K562 (cell line): ENCODE results near the gene B3GAT3. TPM values are rescaled to one million over a fixed set of nuclear protein-coding genes. Genes with fewer than 3 reads are reported as not detected.
A peak's percentile ranks its signal among the peaks of the same experiment; 100 is the strongest.

Source experiments
- ATAC-seq: fragments of 200-7000 bp; cut with Tn5 transposase; 3 replicates; pipeline ENCODE4 v1.9.1; 2020; ENCODE audit warnings: moderate library complexity
- BruUV-seq: library from RNA; stranded (reverse); fragments of 400-500 nt; replicated peaks from 2 replicates; lab custom pipeline; 2021; lab: Mats Ljungman, UMichigan
- CTCF ChIA-PET: fragments of 300-600 bp; formaldehyde crosslinking; extraction: SDS; loops from one replicate; lab custom pipeline; 2021; ENCODE audit warnings: low intra/inter-chr PET ratio; lab: Yijun Ruan, JAX
- POLR2A ChIA-PET: fragments of 300-600, 350-650 bp; sonication (Branson Sonifier 250); formaldehyde crosslinking; extraction: SDS; loops from one replicate; lab custom pipeline; 2021; ENCODE audit warnings: antibody characterized with exemption, inconsistent platforms; lab: Yijun Ruan, JAX
- DNase-seq, 4 experiments: peaks; one replicate each; pipeline versions ENCODE4 v3.0.0 to v3.0.0-alpha.2; 2011 to 2018; ENCODE audit warnings: low spot score in 3 of 4, mixed read lengths in 3 of 4; ENCODE audit errors: extremely low read depth in 1 of 4
- FAIRE-seq: peaks from 2 replicates; lab custom pipeline; 2011; peaks lifted over from hg19 to GRCh38; lab: Jason Lieb, UNC
- H2AFZ ChIP-seq: 2 replicates; pipeline ENCODE4 v1.6.0; 2011; ENCODE audit warnings: low read depth, low read length, control low read depth, inconsistent platforms
- H3K27ac ChIP-seq: fragments of 200-600 bp; 3 replicates; pipeline ENCODE4 v1.8.0; 2011; ENCODE audit warnings: low read depth, mild to moderate bottlenecking, control low read depth, inconsistent platforms, low read length, moderate library complexity, mixed read lengths; ENCODE audit errors: extremely low read depth
- H3K27me3 ChIP-seq, 2 experiments: fragments of 300-600 bp in 1 of 2; 2 replicates in 1 of 2; 3 replicates in 1 of 2; pipeline versions ENCODE4 v1.6.0 to v1.8.0; 2011; ENCODE audit warnings: inconsistent platforms in 2 of 2, low read length in 2 of 2, mild to moderate bottlenecking in 1 of 2, mixed read lengths in 1 of 2, moderate library complexity in 1 of 2; ENCODE audit not compliant: control insufficient read depth in 2 of 2, insufficient read depth in 2 of 2
- H3K36me3 ChIP-seq: fragments of 300-600 bp; 3 replicates; pipeline ENCODE4 v1.8.0; 2011; ENCODE audit warnings: mild to moderate bottlenecking, low read length, inconsistent platforms; ENCODE audit not compliant: control insufficient read depth, insufficient read depth
- H3K4me1 ChIP-seq, 2 experiments: fragments of 200-600 bp in 1 of 2; replicated peaks in 1 of 2; 2 replicates in 1 of 2; 3 replicates in 1 of 2; pipeline versions ENCODE4 v1.5.1 to v1.8.0; 2011; ENCODE audit warnings: inconsistent platforms in 2 of 2, low read length in 2 of 2, mild to moderate bottlenecking in 1 of 2, mixed read lengths in 1 of 2, moderate library complexity in 1 of 2; ENCODE audit not compliant: control insufficient read depth in 2 of 2, insufficient read depth in 2 of 2
- H3K4me2 ChIP-seq: 2 replicates; pipeline ENCODE4 v1.6.1; 2011; ENCODE audit warnings: low read length, control low read depth, inconsistent platforms, mixed read lengths; ENCODE audit not compliant: insufficient read depth
- H3K4me3 ChIP-seq: fragments of 200-600 bp; sonication (generic), shearing (Covaris generic); 2 replicates; pipeline ENCODE4 v1.5.1; 2016; ENCODE audit warnings: control low read depth, inconsistent platforms
- H3K79me2 ChIP-seq: fragments of 200-600 bp; 3 replicates; pipeline ENCODE4 v1.8.0; 2011; ENCODE audit warnings: low read length, inconsistent platforms; ENCODE audit not compliant: control insufficient read depth, insufficient read depth
- H3K9ac ChIP-seq, 2 experiments: 2 replicates each; pipeline versions ENCODE4 v1.6.0 to v1.6.1; 2011; ENCODE audit warnings: low read depth in 2 of 2, low read length in 2 of 2, control low read depth in 1 of 2, inconsistent platforms in 1 of 2, mild to moderate bottlenecking in 1 of 2, mixed read lengths in 1 of 2; ENCODE audit not compliant: insufficient read depth in 1 of 2
- H3K9me1 ChIP-seq: one replicate; pipeline ENCODE4 v1.6.0; 2011; ENCODE audit warnings: inconsistent platforms, mild to moderate bottlenecking, low read length, moderate library complexity; ENCODE audit not compliant: control insufficient read depth, insufficient read depth
- H3K9me3 ChIP-seq: replicated peaks from 2 replicates; pipeline ENCODE4 v1.5.1; 2011; ENCODE audit warnings: low read depth, low read length, inconsistent platforms; ENCODE audit not compliant: control insufficient read depth, insufficient read depth
- H4K20me1 ChIP-seq: replicated peaks from 2 replicates; pipeline ENCODE4 v1.6.1; 2011; ENCODE audit warnings: low read length, inconsistent platforms, mixed read lengths; ENCODE audit not compliant: control insufficient read depth, insufficient read depth
- BCOR ChIP-seq: fragments of 450-650 bp; IDR thresholded peaks from 2 replicates; pipeline ENCODE4 v1.6.1; 2016
- CBFA2T2 ChIP-seq: fragments of 450-650 bp; conservative IDR thresholded peaks from 2 replicates; pipeline ENCODE4 v1.6.1; 2017; ENCODE audit warnings: mild to moderate bottlenecking
- GMEB1 ChIP-seq: fragments of 250-450 bp; sonication (Bioruptor Pico); IDR thresholded peaks from 2 replicates; pipeline ENCODE4 v1.4.0; 2020; ENCODE audit warnings: mild to moderate bottlenecking
- HBP1 ChIP-seq: fragments of 450-650 bp; formaldehyde crosslinking; IDR thresholded peaks from 2 replicates; pipeline ENCODE4 v1.4.0; 2022; ENCODE audit warnings: missing genetic modification characterization
- HNRNPK ChIP-seq: fragments of 200-400 bp; formaldehyde crosslinking; IDR thresholded peaks from one replicate; pipeline ENCODE4 v1.6.1; 2018; ENCODE audit warnings: mild to moderate bottlenecking, low read depth, low read length; ENCODE audit not compliant: poor library complexity, severe bottlenecking
- HNRNPLL ChIP-seq: fragments of 200-400 bp; formaldehyde crosslinking; IDR thresholded peaks from 2 replicates; pipeline ENCODE4 v1.6.1; 2017; ENCODE audit warnings: low read length, low read depth, mild to moderate bottlenecking; ENCODE audit not compliant: poor library complexity, severe bottlenecking
- NR3C1 ChIP-seq: sonication (generic); formaldehyde crosslinking; IDR thresholded peaks from 2 replicates; pipeline ENCODE4 v1.8.1; 2022; ENCODE audit warnings: missing genetic modification reagents
- TEAD1 ChIP-seq, 2 experiments: fragments of 450-650 bp in 1 of 2; sonication (generic) in 1 of 2; formaldehyde crosslinking; IDR thresholded peaks; 2 replicates each; pipeline versions ENCODE4 v1.4.0 to v1.8.0; 2020 to 2022; ENCODE audit warnings: mild to moderate bottlenecking in 2 of 2, missing genetic modification reagents in 1 of 2
- TRIM28 ChIP-seq: fragments of 450-650 bp; IDR thresholded peaks from 2 replicates; pipeline ENCODE4 v1.6.1; 2017
- XRCC5 ChIP-seq: fragments of 200-400 bp; formaldehyde crosslinking; IDR thresholded peaks from 2 replicates; pipeline ENCODE4 v1.6.1; 2017; ENCODE audit warnings: low read depth, mild to moderate bottlenecking, low read length
- ZBTB9 ChIP-seq: fragments of 450-650 bp; formaldehyde crosslinking; IDR thresholded peaks from 2 replicates; pipeline ENCODE4 v1.4.0; 2020; ENCODE audit warnings: mild to moderate bottlenecking, moderate library complexity
- ZNF274 ChIP-seq: IDR thresholded peaks from 2 replicates; pipeline ENCODE4 v1.6.1; 2011; ENCODE audit warnings: low read depth, mild to moderate bottlenecking, low read length, moderate library complexity, borderline replicate concordance
- ZNF584 ChIP-seq: fragments of 200-800 bp; sonication (Bioruptor generic); IDR thresholded peaks from 2 replicates; pipeline ENCODE4 v1.6.1; 2016; ENCODE audit warnings: low read depth, mild to moderate bottlenecking, missing genetic modification characterization, missing compliant biosample characterization
- WGBS: fragments of 100-300 bp; shearing (Covaris generic); methylation state at CpG from one replicate; pipeline ENCODE4 v1.1.6; 2016; ENCODE audit warnings: low coverage, mixed read lengths; ENCODE audit not compliant: insufficient coverage; ENCODE audit errors: missing lambda C conversion rate; 5-methylcytosine and 5-hydroxymethylcytosine counted together
- in situ Hi-C: fragments of 300-500 bp; cut with MboI; formaldehyde crosslinking; loops from 4 replicates; pipeline ENCODE4 v1.15.0; 2018; ENCODE audit warnings: inconsistent platforms, mixed read lengths
- intact Hi-C: fragments of 100-400 bp; cut with micrococcal nuclease; formaldehyde crosslinking; loops from 2 replicates; pipeline ENCODE4 v1.14.2; 2022
- polyA plus RNA-seq, 8 experiments: library from polyadenylated mRNA; depleted of rRNA in 4 of 8; stranded (reverse) in 5 of 8; unstranded in 3 of 8; fragments of >200 nt; fragmentation: Nextera tagmentation in 2 of 8; fragmentation: Illumina TruSeq in 1 of 8; extraction: Ambion mirVana in 2 of 8; extraction: Trizol in 1 of 8; gene quantifications; 2 replicates each; pipeline versions ENCODE4 v1.2.1 to v1.2.3, GENCODE V29; 2011 to 2014; ENCODE audit warnings: inconsistent platforms in 1 of 8, missing spikeins in 1 of 8
- total RNA-seq, 7 experiments: library from RNA; depleted of rRNA in 6 of 7; stranded (reverse); fragments of >200 nt in 6 of 7; fragmentation: Illumina TruSeq in 2 of 7; extraction: Trizol in 2 of 7; gene quantifications; 2 replicates each; pipeline versions ENCODE4 v1.2.1 to v1.2.3, GENCODE V29; 2011 to 2021; ENCODE audit warnings: low replicate concordance in 1 of 7

B3GAT3 gene
- total and polyA plus RNA-seq, 9 of the 15 experiments (the other 6 are each of a cell fraction or from before 2014, with no cell fraction given): 0.30 to 64.0 (median 21.4) TPM

- peaks cover 44% of the 10 kb centered on the region for H3K79me2 ChIP-seq
- H3K9me1 ChIP-seq: no peaks in the 10 kb centered on the region
- peak overlapping the region; percentile 87 for H3K27ac ChIP-seq
- in situ Hi-C loops: no loop called here
- peak overlapping the region; percentile 95 for H2AFZ ChIP-seq
- 48% methylated on average over 48 of the region's 96 CpGs for WGBS
- no peaks in the 10 kb centered on the region for H3K9me3 ChIP-seq
- DNase-seq (peak; percentile 83 to 86 (median 85)), ATAC-seq (peak; percentile 31), FAIRE-seq (peak; percentile 23)
- no peaks in the 10 kb centered on the region for H3K27me3 ChIP-seq
- H3K4me1 ChIP-seq: peaks cover 14 to 43% of the 10 kb centered on the region in 2 experiments; a peak in 4 of 5 replicates
- H3K4me2 ChIP-seq: peak overlapping the region; percentile 95
- peaks cover 70% of the 10 kb centered on the region for H3K36me3 ChIP-seq
- peak overlapping the region; percentile 95 for H3K4me3 ChIP-seq
- BruUV-seq: no TSS peak
- intact Hi-C loops: loop anchor here (5.0 kb wide), 1 partner anchor 70 kb away; the partner anchor contains the start of genes LBHD1 and UQCC3
- H3K9ac ChIP-seq: peak overlapping the region; percentile 80 to 97
- H4K20me1 ChIP-seq: no peaks in the 10 kb centered on the region
- ChIA-PET POLR2A (interaction anchor here (0.6 to 2.7 kb wide), 18 partner anchors 8 to 1113 kb away, joined by 3 to 45 read pairs (median 6); partner anchors contain the start of genes B3GAT3, C11orf98, CSKMT and EEF1G), CTCF (no interaction called here)
- TF ChIP-seq GMEB1 (CRISPR knock-in tag) (peak; percentile 15; the same call in 1 of the 2 replicates), ZNF274 (peak; percentile 30; the same call in 1 of the 2 replicates), HNRNPLL (peak; percentile 36), HNRNPK (peak; percentile 69), TRIM28 (no peak), ZNF584 (CRISPR knock-in tag) (0 out of 2 replicates have a peak, but pooled peaks have one; percentile 21), NR3C1 (CRISPR knock-in tag) (no peak), HBP1 (0 out of 2 replicates have a peak, but pooled peaks have one; percentile 42), BCOR (peak; percentile 34; the same call in 1 of the 2 replicates), TEAD1 (CRISPR knock-in tag; IDR thresholded peaks at IDR 0.05) (peak in 1 of 2 experiments; percentile 53; a peak in 1 of 4 replicates), XRCC5 (peak; percentile 9; the same call in 1 of the 2 replicates), CBFA2T2 (peak; percentile 33; the same call in 1 of the 2 replicates), ZBTB9 (CRISPR knock-in tag) (0 out of 2 replicates have a peak, but pooled peaks have one; percentile 25)
Observed at GRCh38 chr11:62602141-62603071, 19.4 kb downstream of the B3GAT3 start.
